Chondrocyte (in vitro differentiated cells): ENCODE results near the gene BMF. TPM values are rescaled to one million over a fixed set of nuclear protein-coding genes. Genes with fewer than 3 reads are reported as not detected.
"Not testable (repeated sequence)": the region's sequence is repeated elsewhere in the genome, so short reads cannot be mapped to it uniquely, and the experiment has no call there.

Source experiments
- DNase-seq: peaks from one replicate; pipeline ENCODE4 v3.0.0; 2021; ENCODE audit warnings: mixed read lengths, low spot score
- H3K27ac Mint-ChIP-seq: one replicate; pipeline ENCODE4 v1.8.0; 2021; ENCODE audit warnings: mild to moderate bottlenecking, moderate library complexity, mixed read lengths; ENCODE audit not compliant: unreplicated experiment
- H3K27me3 Mint-ChIP-seq: 2 replicates; pipeline ENCODE4 v1.8.0; 2021; ENCODE audit warnings: low read depth, mixed read lengths
- H3K36me3 Mint-ChIP-seq: 2 replicates; pipeline ENCODE4 v1.8.0; 2021; ENCODE audit warnings: low read depth, mixed read lengths
- H3K4me1 Mint-ChIP-seq: 2 replicates; pipeline ENCODE4 v1.8.0; 2021; ENCODE audit warnings: low read depth, mild to moderate bottlenecking, mixed read lengths
- H3K4me3 Mint-ChIP-seq: one replicate; pipeline ENCODE4 v1.8.0; 2021; ENCODE audit warnings: mild to moderate bottlenecking, moderate library complexity, mixed read lengths; ENCODE audit not compliant: unreplicated experiment
- H3K9me3 Mint-ChIP-seq: 2 replicates; pipeline ENCODE4 v1.8.0; 2021; ENCODE audit warnings: low read depth, mixed read lengths
- total RNA-seq: library from RNA; stranded (reverse); gene quantifications from 3 replicates; pipeline ENCODE4 v1.2.1, GENCODE V29; 2021
- TF ChIP-seq, protein P1 (sequence below): fragments of 200-600 bp; sonication (generic); IDR thresholded peaks from 2 replicates; pipeline ENCODE4 v1.5.0; 2021; ENCODE audit warnings: antibody characterized with exemption, mild to moderate bottlenecking, moderate library complexity

BMF gene
- total RNA-seq, 1 donor from 2014 or later, result 17.9 TPM

DNA sequence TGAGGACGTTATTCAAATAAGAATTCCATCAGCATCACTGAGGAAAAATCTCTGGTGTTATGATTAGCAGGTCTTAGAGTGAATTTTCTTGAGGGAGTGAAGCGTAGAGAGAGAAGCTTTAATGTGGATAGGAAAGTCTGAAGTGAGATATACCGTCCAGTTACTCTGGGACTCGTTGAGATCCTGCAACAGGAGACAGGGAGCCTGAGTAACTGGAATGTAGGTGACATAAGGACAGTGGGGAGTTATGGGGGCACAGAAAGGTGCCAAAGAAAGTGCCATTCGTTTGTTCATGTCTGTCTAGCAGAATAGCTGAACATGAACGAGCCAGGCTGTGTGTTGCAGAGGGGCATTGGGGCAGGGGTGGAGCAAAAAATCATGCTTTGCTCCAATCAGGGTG, 42.8 kb upstream of the BMF start:
- Mint-ChIP-seq H3K27me3 (no peaks in the 10 kb centered on the region), H3K27ac (no peak overlapping the region), H3K4me3 (no peak overlapping the region), H3K36me3 (no peaks in the 10 kb centered on the region), H3K4me1 (peaks cover 8% of the 10 kb centered on the region), H3K9me3 (no peaks in the 10 kb centered on the region)
- TF ChIP-seq, protein P1, sequence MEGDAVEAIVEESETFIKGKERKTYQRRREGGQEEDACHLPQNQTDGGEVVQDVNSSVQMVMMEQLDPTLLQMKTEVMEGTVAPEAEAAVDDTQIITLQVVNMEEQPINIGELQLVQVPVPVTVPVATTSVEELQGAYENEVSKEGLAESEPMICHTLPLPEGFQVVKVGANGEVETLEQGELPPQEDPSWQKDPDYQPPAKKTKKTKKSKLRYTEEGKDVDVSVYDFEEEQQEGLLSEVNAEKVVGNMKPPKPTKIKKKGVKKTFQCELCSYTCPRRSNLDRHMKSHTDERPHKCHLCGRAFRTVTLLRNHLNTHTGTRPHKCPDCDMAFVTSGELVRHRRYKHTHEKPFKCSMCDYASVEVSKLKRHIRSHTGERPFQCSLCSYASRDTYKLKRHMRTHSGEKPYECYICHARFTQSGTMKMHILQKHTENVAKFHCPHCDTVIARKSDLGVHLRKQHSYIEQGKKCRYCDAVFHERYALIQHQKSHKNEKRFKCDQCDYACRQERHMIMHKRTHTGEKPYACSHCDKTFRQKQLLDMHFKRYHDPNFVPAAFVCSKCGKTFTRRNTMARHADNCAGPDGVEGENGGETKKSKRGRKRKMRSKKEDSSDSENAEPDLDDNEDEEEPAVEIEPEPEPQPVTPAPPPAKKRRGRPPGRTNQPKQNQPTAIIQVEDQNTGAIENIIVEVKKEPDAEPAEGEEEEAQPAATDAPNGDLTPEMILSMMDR, result no peak
- DNase-seq, result no peak

DNA sequence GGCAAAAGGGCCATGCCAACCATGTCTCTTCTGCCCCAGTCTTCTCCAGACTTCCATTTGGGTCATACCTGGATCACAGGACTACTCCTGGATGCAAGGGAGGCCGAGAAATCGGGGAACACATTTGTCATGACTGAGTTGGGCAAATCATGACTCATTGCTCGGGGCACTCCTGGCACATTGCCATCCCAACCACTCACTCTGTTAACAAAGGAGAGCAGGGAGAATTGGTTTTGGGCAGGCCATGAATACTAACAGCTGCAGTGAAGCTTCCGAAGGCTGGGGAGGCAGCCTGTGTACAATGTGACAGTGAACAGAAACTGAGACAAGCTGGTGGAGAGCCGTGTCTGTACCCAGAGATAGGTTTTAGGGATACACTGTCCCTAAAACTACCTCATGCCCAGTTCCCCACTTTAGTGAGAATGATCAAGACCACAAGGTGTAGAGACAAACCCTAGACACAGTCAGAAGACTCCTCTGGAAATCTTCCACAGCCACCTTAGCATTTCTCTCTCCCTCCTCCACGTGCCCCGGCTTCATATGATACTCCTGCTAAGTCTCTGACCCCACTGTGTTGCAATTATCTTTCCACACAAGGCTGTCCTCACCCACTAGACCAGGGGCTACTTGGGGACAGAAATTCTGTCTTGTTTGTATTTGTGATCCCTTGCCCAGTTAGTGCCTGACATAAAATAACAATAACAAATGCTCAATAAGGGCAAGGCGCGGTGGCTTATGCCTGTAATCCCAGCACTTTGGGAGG, 41.7 kb upstream of the BMF start:
- Mint-ChIP-seq H3K4me3 (no peak overlapping the region), H3K4me1 (peaks cover 8% of the 10 kb centered on the region), H3K36me3 (no peaks in the 10 kb centered on the region), H3K27me3 (no peaks in the 10 kb centered on the region), H3K27ac (no peak overlapping the region), H3K9me3 (no peaks in the 10 kb centered on the region)
- DNase-seq, result no peak
- TF ChIP-seq, protein P1, result no peak

DNA sequence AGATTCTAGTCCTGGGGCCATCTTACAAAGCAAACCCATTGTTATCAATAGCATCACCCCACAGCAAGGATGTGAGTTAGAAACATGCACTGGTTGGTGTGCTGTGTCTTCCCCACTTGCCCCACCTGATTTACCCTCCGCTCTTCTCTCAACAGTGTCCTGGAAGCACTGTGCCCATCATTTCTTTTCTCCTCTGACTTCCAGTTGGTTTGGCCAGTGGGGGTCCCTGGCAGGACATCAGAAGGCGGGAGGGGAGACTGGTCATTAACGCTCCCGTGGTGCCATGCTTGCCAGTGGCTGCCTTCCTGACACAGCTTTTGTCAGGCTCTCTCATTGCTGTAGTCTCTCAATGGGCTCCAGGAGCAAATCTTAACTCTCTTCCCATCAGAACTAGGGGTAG, 40.7 kb upstream of the BMF start:
- DNase-seq, result no peak
- H3K27me3 Mint-ChIP-seq, result no peaks in the 10 kb centered on the region
- H3K4me3 Mint-ChIP-seq, result no peak overlapping the region
- no peaks in the 10 kb centered on the region for H3K9me3 Mint-ChIP-seq
- no peaks in the 10 kb centered on the region for H3K36me3 Mint-ChIP-seq
- TF ChIP-seq, protein P1, result no peak
- no peak overlapping the region for H3K27ac Mint-ChIP-seq
- peaks cover 8% of the 10 kb centered on the region for H3K4me1 Mint-ChIP-seq

DNA sequence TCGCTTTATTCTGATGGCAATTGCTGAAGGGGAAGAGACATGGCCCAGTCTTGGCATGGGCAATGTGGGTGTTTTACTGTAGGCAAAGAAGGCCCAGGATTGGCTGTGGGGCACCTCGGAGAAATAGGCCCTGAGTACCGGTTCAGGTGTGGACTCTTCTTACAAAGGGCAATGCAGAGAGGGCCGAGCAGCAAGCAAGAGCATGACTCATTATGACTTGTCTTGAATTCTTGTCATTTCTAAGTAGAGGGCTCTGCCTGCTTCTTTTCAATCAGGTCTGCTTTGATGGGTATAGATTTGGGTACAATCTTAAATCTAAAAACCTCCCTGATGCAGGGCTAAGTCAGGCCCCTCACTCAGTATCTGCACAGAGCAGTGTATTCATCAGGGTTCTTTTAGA, 37.4 kb upstream of the BMF start:
- Mint-ChIP-seq H3K9me3 (no peaks in the 10 kb centered on the region), H3K36me3 (no peaks in the 10 kb centered on the region), H3K4me3 (no peak overlapping the region), H3K27me3 (no peaks in the 10 kb centered on the region), H3K27ac (no peak overlapping the region), H3K4me1 (peaks cover 8% of the 10 kb centered on the region)
- DNase-seq, result no peak
- TF ChIP-seq, protein P1, result no peak

DNA sequence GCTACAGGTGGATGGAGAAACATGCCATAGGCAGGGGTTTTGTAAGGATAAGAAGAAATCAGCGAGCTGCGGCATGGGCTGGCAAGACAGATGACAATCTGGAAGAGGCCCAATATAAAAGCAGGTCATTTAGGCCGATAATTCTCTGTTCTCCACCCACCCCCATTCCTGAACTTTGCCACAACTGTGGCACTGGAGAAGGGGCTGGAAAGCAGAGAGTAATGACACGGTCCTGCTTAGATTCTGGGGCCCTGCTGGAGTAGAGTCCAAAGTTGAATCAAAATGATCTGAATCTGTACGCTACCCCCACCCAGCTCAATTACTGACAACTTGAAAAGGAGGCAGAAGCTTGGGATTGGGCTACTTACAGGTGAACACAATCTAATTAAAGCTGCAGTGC, 33.7 kb upstream of the BMF start:
- H3K27ac Mint-ChIP-seq, result no peak overlapping the region
- no peaks in the 10 kb centered on the region for H3K4me1 Mint-ChIP-seq

DNA sequence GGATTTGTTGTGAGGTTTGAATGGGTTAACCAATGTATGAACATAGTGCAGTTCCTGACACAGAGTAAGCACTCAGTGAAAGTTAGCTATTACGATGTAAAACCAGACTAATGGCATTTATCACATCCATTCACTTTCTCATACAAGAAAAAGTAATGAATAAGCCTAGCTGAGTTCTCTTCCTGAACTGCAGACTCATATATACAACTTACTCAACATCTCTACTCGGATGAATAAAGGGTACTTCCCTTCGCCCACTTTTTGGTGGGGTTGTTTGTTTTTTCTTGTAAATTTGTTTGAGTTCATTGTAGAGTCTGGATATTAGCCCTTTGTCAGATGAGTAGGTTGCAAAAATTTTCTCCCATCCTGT, 29.5 kb upstream of the BMF start:
- H3K9me3 Mint-ChIP-seq, H3K4me1 Mint-ChIP-seq, H3K36me3 Mint-ChIP-seq, DNase-seq, H3K27ac Mint-ChIP-seq, H3K4me3 Mint-ChIP-seq, H3K27me3 Mint-ChIP-seq: not testable (repeated sequence)

More for the DNA sequence above, 33.7 kb upstream of the BMF start:
- H3K36me3 Mint-ChIP-seq, result no peaks in the 10 kb centered on the region
- no peaks in the 10 kb centered on the region for H3K27me3 Mint-ChIP-seq
- TF ChIP-seq, protein P1, result no peak
- no peaks in the 10 kb centered on the region for H3K9me3 Mint-ChIP-seq
- H3K4me3 Mint-ChIP-seq, result no peak overlapping the region
- DNase-seq, result no peak
